ENCODE measurements around the gene FAM135A.

GRCh38 chr6:70390067-70390466, 23.2 kb upstream of the FAM135A start:
- TF ChIP-seq, protein P1, sequence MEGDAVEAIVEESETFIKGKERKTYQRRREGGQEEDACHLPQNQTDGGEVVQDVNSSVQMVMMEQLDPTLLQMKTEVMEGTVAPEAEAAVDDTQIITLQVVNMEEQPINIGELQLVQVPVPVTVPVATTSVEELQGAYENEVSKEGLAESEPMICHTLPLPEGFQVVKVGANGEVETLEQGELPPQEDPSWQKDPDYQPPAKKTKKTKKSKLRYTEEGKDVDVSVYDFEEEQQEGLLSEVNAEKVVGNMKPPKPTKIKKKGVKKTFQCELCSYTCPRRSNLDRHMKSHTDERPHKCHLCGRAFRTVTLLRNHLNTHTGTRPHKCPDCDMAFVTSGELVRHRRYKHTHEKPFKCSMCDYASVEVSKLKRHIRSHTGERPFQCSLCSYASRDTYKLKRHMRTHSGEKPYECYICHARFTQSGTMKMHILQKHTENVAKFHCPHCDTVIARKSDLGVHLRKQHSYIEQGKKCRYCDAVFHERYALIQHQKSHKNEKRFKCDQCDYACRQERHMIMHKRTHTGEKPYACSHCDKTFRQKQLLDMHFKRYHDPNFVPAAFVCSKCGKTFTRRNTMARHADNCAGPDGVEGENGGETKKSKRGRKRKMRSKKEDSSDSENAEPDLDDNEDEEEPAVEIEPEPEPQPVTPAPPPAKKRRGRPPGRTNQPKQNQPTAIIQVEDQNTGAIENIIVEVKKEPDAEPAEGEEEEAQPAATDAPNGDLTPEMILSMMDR (IDR thresholded peaks at IDR 0.05; ENCODE audit: low read depth, low read length, missing input control): no peak
- no peak for TF ChIP-seq RAD21 (IDR thresholded peaks at IDR 0.05)
- TF ChIP-seq TAF1 (conservative IDR thresholded peaks at IDR 0.05): no peak
- TF ChIP-seq, protein P2, sequence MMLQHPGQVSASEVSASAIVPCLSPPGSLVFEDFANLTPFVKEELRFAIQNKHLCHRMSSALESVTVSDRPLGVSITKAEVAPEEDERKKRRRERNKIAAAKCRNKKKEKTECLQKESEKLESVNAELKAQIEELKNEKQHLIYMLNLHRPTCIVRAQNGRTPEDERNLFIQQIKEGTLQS (IDR thresholded peaks at IDR 0.05): no peak

Measured in liver (tissue), 3 donors.